WTC11 (cell line): ENCODE data around the gene KCNC4. TPM values are rescaled to one million over a fixed set of nuclear protein-coding genes. Genes with fewer than 3 reads are reported as not detected.

Experiments
- ARID4B ChIP-seq: sonication (generic); formaldehyde crosslinking; IDR thresholded peaks from 2 replicates; pipeline ENCODE4 v1.8.0; 2023; ENCODE audit warnings: missing genetic modification reagents, mild to moderate bottlenecking, borderline replicate concordance
- ERG ChIP-seq: fragments of 250-450 bp; sonication (Bioruptor Pico); IDR thresholded peaks from 2 replicates; pipeline ENCODE4 v1.8.0; 2021; ENCODE audit warnings: mild to moderate bottlenecking
- JAZF1 ChIP-seq: fragments of 250-450 bp; sonication (Bioruptor Pico); IDR thresholded peaks from 2 replicates; pipeline ENCODE4 v1.9.0; 2021; ENCODE audit warnings: moderate library complexity, mild to moderate bottlenecking, inconsistent platforms
- MAX ChIP-seq: sonication (generic); formaldehyde crosslinking; IDR thresholded peaks from 2 replicates; pipeline ENCODE4 v1.8.0; 2022; ENCODE audit warnings: mild to moderate bottlenecking, missing genetic modification reagents
- NFATC4 ChIP-seq: fragments of 250-450 bp; sonication (Bioruptor Pico); IDR thresholded peaks from 2 replicates; pipeline ENCODE4 v1.9.0; 2021; ENCODE audit warnings: mild to moderate bottlenecking
- NR1H2 ChIP-seq: sonication (generic); formaldehyde crosslinking; IDR thresholded peaks from 2 replicates; pipeline ENCODE4 v1.9.0; 2021; ENCODE audit warnings: mild to moderate bottlenecking, moderate library complexity, missing genetic modification reagents
- NR2C2 ChIP-seq: sonication (generic); formaldehyde crosslinking; IDR thresholded peaks from 2 replicates; pipeline ENCODE4 v1.8.0; 2022; ENCODE audit warnings: mild to moderate bottlenecking, missing genetic modification reagents
- TP53 ChIP-seq: sonication (generic); formaldehyde crosslinking; IDR thresholded peaks from 2 replicates; pipeline ENCODE4 v1.8.1; 2023; ENCODE audit warnings: mild to moderate bottlenecking, missing genetic modification reagents
- ZNF416 ChIP-seq: fragments of 250-450 bp; sonication (Bioruptor Pico); IDR thresholded peaks from 2 replicates; pipeline ENCODE4 v1.9.0; 2021; ENCODE audit warnings: mild to moderate bottlenecking, inconsistent platforms
- ZNF423 ChIP-seq: fragments of 250-450 bp; sonication (Bioruptor Pico); IDR thresholded peaks from 2 replicates; pipeline ENCODE4 v2.1.2; 2022; ENCODE audit warnings: mild to moderate bottlenecking, moderate library complexity
- ZNF532 ChIP-seq: fragments of 250-450 bp; sonication (Bioruptor Pico); IDR thresholded peaks from 2 replicates; pipeline ENCODE4 v1.9.0; 2021; ENCODE audit warnings: mild to moderate bottlenecking, borderline replicate concordance
- total RNA-seq: library from RNA; stranded (reverse); gene quantifications from 3 replicates; pipeline ENCODE4 v1.2.3, GENCODE V29; 2021
- TF ChIP-seq, protein P1 (sequence below): sonication (generic); formaldehyde crosslinking; IDR thresholded peaks from 2 replicates; pipeline ENCODE4 v1.8.1; 2023; ENCODE audit warnings: mild to moderate bottlenecking, missing genetic modification reagents, moderate library complexity
- TF ChIP-seq, protein P2 (sequence below): sonication (generic); formaldehyde crosslinking; IDR thresholded peaks from 2 replicates; pipeline ENCODE4 v1.8.1; 2023; ENCODE audit warnings: mild to moderate bottlenecking, missing genetic modification reagents, borderline replicate concordance
- TF ChIP-seq, protein P3 (sequence below): sonication (generic); formaldehyde crosslinking; IDR thresholded peaks from 2 replicates; pipeline ENCODE4 v1.8.1; 2022; ENCODE audit warnings: missing genetic modification reagents, borderline replicate concordance

KCNC4 gene
- total RNA-seq, 1 experiment from 2014 or later = 19.9 TPM

DNA sequence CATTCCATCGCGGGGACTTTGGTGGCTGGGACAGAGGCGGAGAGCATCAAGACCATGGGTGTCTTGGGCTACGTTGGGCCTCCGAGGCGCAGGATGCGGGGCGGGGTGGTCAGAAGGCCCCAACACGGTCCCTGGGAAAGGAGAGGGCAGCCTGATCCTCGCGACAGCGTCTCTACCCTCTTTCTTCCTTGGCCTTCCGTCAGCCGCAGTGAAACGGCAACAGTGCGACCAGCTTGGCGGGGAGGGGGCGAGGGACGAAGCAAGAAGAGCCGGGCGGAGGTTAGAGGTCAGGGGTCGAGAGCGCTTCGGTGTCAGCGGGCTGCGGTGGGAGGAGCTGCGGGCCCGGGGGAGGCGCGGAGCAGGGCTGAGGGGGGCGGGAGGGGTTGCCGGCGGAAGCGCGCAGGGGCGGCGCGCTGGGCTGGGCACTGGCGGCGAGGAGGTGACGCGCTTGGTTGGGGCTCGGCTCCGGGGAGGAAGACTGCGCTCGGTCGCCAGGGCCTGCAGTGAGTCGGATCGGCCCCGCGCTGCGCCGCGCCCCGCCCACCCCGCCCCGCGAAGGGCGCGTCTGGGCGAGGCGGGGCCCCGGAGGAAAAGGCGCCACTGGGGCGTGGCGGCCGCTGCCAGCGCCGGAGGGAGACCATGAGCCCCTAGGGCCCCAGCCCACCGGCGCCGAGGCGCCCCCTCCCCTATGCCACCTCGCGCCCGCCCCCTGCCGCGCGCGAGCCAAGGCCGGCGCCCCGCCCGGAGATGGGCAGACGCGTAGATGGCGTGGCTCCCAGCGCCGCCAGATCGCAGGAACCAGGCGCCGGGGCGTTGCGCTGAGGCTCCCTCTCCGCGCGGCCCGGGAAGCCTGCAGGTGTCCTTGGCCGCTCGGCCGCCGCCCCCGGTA, at the start of gene KCNC4 (continued):
- TF ChIP-seq ARID4B (CRISPR knock-in tag) (peak; percentile 63; the same call in 1 of the 2 replicates), NR1H2 (no peak), TP53 (CRISPR knock-in tag) (no peak), ZNF532 (CRISPR knock-in tag) (no peak), NFATC4 (no peak), NR2C2 (peak; percentile 94), JAZF1 (CRISPR knock-in tag) (no peak), MAX (CRISPR knock-in tag) (peak; percentile 41; the same call in 1 of the 2 replicates), ERG (CRISPR knock-in tag) (no peak), ZNF423 (CRISPR knock-in tag) (0 out of 2 replicates have a peak, but pooled peaks have one; percentile 8), ZNF416 (CRISPR knock-in tag) (no peak)
- TF ChIP-seq, protein P1, sequence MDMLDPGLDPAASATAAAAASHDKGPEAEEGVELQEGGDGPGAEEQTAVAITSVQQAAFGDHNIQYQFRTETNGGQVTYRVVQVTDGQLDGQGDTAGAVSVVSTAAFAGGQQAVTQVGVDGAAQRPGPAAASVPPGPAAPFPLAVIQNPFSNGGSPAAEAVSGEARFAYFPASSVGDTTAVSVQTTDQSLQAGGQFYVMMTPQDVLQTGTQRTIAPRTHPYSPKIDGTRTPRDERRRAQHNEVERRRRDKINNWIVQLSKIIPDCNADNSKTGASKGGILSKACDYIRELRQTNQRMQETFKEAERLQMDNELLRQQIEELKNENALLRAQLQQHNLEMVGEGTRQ (CRISPR knock-in tag) = no peak; the same call in 1 of the 2 replicates
- TF ChIP-seq, protein P2, sequence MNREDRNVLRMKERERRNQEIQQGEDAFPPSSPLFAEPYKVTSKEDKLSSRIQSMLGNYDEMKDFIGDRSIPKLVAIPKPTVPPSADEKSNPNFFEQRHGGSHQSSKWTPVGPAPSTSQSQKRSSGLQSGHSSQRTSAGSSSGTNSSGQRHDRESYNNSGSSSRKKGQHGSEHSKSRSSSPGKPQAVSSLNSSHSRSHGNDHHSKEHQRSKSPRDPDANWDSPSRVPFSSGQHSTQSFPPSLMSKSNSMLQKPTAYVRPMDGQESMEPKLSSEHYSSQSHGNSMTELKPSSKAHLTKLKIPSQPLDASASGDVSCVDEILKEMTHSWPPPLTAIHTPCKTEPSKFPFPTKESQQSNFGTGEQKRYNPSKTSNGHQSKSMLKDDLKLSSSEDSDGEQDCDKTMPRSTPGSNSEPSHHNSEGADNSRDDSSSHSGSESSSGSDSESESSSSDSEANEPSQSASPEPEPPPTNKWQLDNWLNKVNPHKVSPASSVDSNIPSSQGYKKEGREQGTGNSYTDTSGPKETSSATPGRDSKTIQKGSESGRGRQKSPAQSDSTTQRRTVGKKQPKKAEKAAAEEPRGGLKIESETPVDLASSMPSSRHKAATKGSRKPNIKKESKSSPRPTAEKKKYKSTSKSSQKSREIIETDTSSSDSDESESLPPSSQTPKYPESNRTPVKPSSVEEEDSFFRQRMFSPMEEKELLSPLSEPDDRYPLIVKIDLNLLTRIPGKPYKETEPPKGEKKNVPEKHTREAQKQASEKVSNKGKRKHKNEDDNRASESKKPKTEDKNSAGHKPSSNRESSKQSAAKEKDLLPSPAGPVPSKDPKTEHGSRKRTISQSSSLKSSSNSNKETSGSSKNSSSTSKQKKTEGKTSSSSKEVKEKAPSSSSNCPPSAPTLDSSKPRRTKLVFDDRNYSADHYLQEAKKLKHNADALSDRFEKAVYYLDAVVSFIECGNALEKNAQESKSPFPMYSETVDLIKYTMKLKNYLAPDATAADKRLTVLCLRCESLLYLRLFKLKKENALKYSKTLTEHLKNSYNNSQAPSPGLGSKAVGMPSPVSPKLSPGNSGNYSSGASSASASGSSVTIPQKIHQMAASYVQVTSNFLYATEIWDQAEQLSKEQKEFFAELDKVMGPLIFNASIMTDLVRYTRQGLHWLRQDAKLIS (CRISPR knock-in tag) = no peak
- TF ChIP-seq, protein P3, sequence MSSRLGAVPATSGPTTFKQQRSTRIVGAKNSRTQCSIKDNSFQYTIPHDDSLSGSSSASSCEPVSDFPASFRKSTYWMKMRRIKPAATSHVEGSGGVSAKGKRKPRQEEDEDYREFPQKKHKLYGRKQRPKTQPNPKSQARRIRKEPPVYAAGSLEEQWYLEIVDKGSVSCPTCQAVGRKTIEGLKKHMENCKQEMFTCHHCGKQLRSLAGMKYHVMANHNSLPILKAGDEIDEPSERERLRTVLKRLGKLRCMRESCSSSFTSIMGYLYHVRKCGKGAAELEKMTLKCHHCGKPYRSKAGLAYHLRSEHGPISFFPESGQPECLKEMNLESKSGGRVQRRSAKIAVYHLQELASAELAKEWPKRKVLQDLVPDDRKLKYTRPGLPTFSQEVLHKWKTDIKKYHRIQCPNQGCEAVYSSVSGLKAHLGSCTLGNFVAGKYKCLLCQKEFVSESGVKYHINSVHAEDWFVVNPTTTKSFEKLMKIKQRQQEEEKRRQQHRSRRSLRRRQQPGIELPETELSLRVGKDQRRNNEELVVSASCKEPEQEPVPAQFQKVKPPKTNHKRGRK (CRISPR knock-in tag) = no peak
